Bronchial epithelial cell (primary cell): ENCODE data around the gene EXOG. TPM values are rescaled to one million over a fixed set of nuclear protein-coding genes. Genes with fewer than 3 reads are reported as not detected.

Experiments used
- DNase-seq: peaks from one replicate; pipeline ENCODE4 v3.0.0-alpha.2; 2010; ENCODE audit warnings: low read depth
- FAIRE-seq: peaks from 2 replicates; lab custom pipeline; 2011; peaks lifted over from hg19 to GRCh38; lab: Jason Lieb, UNC
- H3K27me3 ChIP-seq: 2 replicates; pipeline ENCODE4 v1.5.1; 2011; ENCODE audit warnings: low read length; ENCODE audit not compliant: control insufficient read depth, insufficient read depth
- H3K36me3 ChIP-seq: 2 replicates; pipeline ENCODE4 v1.5.1; 2011; ENCODE audit warnings: low read length; ENCODE audit not compliant: control insufficient read depth, insufficient read depth
- H3K4me3 ChIP-seq: 2 replicates; pipeline ENCODE4 v1.5.1; 2011; ENCODE audit warnings: mild to moderate bottlenecking, low read depth, low read length, control low read depth
- total RNA-seq: library from RNA; depleted of rRNA; stranded (reverse); fragments of >200 nt; gene quantifications from 2 replicates; pipeline ENCODE4 v1.2.1, GENCODE V29; 2014
- TF ChIP-seq, protein P1 (sequence below): IDR thresholded peaks from 2 replicates; pipeline ENCODE4 v1.5.1; 2011; ENCODE audit warnings: mild to moderate bottlenecking, moderate library complexity, low read length, control low read depth, inconsistent platforms; ENCODE audit not compliant: insufficient read depth, severe bottlenecking

Gene EXOG
- total RNA-seq, 1 donor from 2014 or later = 5.8 TPM

DNA sequence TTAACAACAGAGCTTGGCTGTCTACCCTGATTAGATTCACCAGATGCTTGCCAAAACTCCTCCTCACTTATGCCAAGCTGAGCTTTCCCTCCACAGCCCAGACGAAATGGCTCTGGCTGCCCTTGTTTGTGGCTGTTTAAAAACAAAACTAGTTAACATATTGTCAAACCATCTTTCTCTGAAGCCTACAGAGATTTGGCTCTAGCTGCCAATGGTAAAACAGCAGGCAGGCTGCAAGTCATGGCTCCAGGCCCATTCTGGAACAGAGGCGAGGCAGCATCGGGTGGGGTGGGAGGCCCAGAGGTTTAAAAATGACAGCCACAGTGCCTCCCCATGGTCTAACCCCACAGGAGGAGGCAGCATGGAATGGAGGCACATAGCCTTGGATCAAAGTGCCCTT lies 77.4 kb downstream of the EXOG start:
- Histone ChIP-seq H3K27me3 (no peaks in the 10 kb centered on the region), H3K36me3 (no peaks in the 10 kb centered on the region), H3K4me3 (no peak overlapping the region)
- FAIRE-seq (no peak), DNase-seq (no peak)
- TF ChIP-seq, protein P1, sequence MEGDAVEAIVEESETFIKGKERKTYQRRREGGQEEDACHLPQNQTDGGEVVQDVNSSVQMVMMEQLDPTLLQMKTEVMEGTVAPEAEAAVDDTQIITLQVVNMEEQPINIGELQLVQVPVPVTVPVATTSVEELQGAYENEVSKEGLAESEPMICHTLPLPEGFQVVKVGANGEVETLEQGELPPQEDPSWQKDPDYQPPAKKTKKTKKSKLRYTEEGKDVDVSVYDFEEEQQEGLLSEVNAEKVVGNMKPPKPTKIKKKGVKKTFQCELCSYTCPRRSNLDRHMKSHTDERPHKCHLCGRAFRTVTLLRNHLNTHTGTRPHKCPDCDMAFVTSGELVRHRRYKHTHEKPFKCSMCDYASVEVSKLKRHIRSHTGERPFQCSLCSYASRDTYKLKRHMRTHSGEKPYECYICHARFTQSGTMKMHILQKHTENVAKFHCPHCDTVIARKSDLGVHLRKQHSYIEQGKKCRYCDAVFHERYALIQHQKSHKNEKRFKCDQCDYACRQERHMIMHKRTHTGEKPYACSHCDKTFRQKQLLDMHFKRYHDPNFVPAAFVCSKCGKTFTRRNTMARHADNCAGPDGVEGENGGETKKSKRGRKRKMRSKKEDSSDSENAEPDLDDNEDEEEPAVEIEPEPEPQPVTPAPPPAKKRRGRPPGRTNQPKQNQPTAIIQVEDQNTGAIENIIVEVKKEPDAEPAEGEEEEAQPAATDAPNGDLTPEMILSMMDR = no peak

DNA sequence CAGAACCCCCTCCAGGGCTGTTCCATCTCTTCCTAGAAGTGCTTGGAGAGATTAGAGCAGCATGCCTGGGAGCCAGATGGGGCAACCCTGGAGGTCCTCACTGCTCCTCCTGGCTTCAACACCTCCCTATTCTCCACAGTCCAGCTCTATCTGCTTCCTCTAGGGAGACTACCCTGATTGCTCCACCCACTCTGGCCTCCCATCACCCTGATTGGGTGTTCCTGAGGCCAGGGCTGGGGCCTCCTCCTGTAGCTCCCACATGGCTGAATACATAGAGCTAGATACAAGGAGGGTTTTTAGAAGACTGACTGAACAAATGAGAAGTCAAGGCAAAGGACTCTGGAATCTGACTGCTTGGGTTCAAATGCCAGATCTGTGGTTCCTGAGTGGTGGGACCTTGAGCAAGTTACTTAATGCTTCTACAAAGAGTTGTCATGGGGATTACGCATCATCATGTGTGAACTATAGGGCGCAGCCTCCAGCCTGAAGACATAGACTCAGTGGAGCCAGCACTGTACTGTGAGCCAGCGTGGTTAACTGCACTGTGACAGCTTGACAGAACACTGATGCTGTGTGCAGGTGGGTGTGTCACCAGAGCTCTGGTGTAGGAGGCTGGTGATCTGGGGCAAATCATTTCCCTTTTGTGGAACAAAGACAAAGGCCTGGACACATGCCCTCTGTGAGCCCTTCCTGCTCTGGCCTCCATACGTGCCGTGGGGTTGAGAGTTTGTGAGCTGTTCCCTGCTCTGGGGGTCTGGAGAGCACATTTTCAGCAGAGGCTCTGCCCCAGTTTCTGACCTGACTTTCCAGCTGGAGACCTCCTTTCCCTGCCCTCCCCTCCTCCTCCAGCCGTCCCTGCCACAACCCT lies 78.5 kb downstream of the EXOG start:
- Histone ChIP-seq H3K27me3 (no peaks in the 10 kb centered on the region), H3K4me3 (no peak overlapping the region), H3K36me3 (no peaks in the 10 kb centered on the region)
- DNase-seq (no peak), FAIRE-seq (no peak)
- TF ChIP-seq, protein P1 = no peak

DNA sequence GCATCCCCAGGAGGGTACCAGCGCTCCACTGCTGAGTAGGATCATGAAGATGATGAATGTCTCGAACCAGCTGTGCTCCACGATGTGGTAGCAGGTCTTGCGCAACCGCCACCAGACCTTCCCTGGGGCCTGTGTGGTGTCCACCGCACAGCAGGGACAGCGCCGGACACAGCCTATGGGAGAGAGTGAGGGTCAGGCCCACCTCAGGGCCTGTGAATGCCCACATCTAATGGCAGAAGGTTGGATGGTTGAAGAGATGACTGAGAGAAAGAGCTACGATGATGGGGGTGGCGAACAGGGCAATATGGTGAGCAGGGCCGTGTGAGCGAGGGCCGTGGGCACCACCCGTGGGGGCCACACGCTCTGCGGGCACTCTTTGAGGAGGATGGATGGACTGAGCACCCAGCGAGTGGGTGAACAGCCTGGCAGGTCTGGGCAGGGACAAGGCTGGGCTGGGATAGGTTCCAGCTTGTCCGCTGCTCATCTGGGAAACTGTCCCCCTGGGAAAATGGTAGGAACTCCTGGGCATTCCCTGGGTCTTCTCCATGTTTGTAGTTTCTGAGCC lies 79.2 kb downstream of the EXOG start:
- DNase-seq = no peak
- no peak for FAIRE-seq
- no peaks in the 10 kb centered on the region for H3K36me3 ChIP-seq
- H3K27me3 ChIP-seq = no peaks in the 10 kb centered on the region
- H3K4me3 ChIP-seq = no peak overlapping the region
- TF ChIP-seq, protein P1 = no peak

Other genes with a start within 250 kb of the EXOG start
- gene SLC22A13, start 230.5 kb upstream of the EXOG start, total RNA-seq = 0.77 and 0.79 TPM in 2 replicates
- 0.26 and 0.64 TPM in 2 replicates for gene SLC22A14, start 214.0 kb upstream of the EXOG start, total RNA-seq
- 1.5 and 2.1 TPM in 2 replicates for gene XYLB, start 149.6 kb upstream of the EXOG start, total RNA-seq
- 1.9 and 4.5 TPM in 2 replicates for gene ACVR2B, start 42.5 kb upstream of the EXOG start, total RNA-seq
- under 0.01 TPM in 1 of 2 replicates, not detected in the other for gene SCN5A, start 153.3 kb downstream of the EXOG start, total RNA-seq